HepG2 (cell line): ENCODE measurements around the gene ANKRD65. TPM values are rescaled to one million over a fixed set of nuclear protein-coding genes. Genes with fewer than 3 reads are reported as not detected.

Experiments used
- ADNP ChIP-seq: sonication (generic); formaldehyde crosslinking; IDR thresholded peaks from 2 replicates; pipeline ENCODE4 v1.4.0; 2020; ENCODE audit warnings: missing genetic modification reagents
- AGO2 ChIP-seq: fragments of 200-400 bp; formaldehyde crosslinking; optimal IDR thresholded peaks from 2 replicates; pipeline ENCODE3; 2017; ENCODE audit warnings: mild to moderate bottlenecking, low read depth, low read length, moderate library complexity
- ATRX ChIP-seq: sonication (generic); formaldehyde crosslinking; IDR thresholded peaks from 2 replicates; pipeline ENCODE4 v1.4.0; 2020; ENCODE audit warnings: missing genetic modification reagents, borderline replicate concordance
- CHD2 ChIP-seq: IDR thresholded peaks from 2 replicates; pipeline ENCODE4 v1.6.1; 2011; ENCODE audit warnings: low read depth, low read length, improper control_type of control experiment
- GTF3A ChIP-seq: sonication (generic); formaldehyde crosslinking; conservative IDR thresholded peaks from 2 replicates; pipeline ENCODE4 v1.4.0; 2020; ENCODE audit warnings: mild to moderate bottlenecking, missing genetic modification reagents
- IRF2 ChIP-seq: IDR thresholded peaks from 2 replicates; pipeline ENCODE4 v1.6.1; 2018; ENCODE audit warnings: missing genetic modification reagents, missing compliant biosample characterization
- JDP2 ChIP-seq: sonication (generic); formaldehyde crosslinking; IDR thresholded peaks from 2 replicates; pipeline ENCODE4 v1.8.1; 2022; ENCODE audit warnings: missing genetic modification reagents, borderline replicate concordance
- KAT8 ChIP-seq: IDR thresholded peaks from 2 replicates; pipeline ENCODE4 v1.6.1; 2016; ENCODE audit warnings: missing genetic modification reagents, missing compliant biosample characterization
- SOX6 ChIP-seq, 2 experiments: fragments of 450-650 bp in 1 of 2; sonication (generic) in 1 of 2; formaldehyde crosslinking in 1 of 2; IDR thresholded peaks; 2 replicates each; pipeline versions ENCODE4 v1.4.0 to v1.6.1; 2017 to 2020; ENCODE audit warnings: antibody characterized with exemption in 1 of 2, mild to moderate bottlenecking in 1 of 2, missing genetic modification reagents in 1 of 2
- SP4 ChIP-seq: sonication (generic); formaldehyde crosslinking; IDR thresholded peaks from 2 replicates; pipeline ENCODE4 v1.8.1; 2023; ENCODE audit warnings: mild to moderate bottlenecking, missing genetic modification reagents
- TAF1 ChIP-seq: sonication (generic); formaldehyde crosslinking; IDR thresholded peaks from 2 replicates; pipeline ENCODE4 v1.4.0; 2020; ENCODE audit warnings: missing genetic modification reagents
- TARDBP ChIP-seq: sonication (generic); formaldehyde crosslinking; IDR thresholded peaks from 2 replicates; pipeline ENCODE4 v1.8.0; 2022; ENCODE audit warnings: mild to moderate bottlenecking, missing genetic modification reagents
- WIZ ChIP-seq: sonication (generic); formaldehyde crosslinking; IDR thresholded peaks from 2 replicates; pipeline ENCODE4 v1.5.1; 2020; ENCODE audit warnings: mild to moderate bottlenecking, missing genetic modification reagents
- ZFP41 ChIP-seq: sonication (generic); formaldehyde crosslinking; IDR thresholded peaks from 2 replicates; pipeline ENCODE4 v1.4.0; 2020; ENCODE audit warnings: mild to moderate bottlenecking, missing genetic modification reagents, borderline replicate concordance
- ZFP62 ChIP-seq: sonication (generic); formaldehyde crosslinking; IDR thresholded peaks from 2 replicates; pipeline ENCODE4 v1.4.0; 2020; ENCODE audit warnings: missing genetic modification reagents
- ZNF230 ChIP-seq: sonication (generic); formaldehyde crosslinking; IDR thresholded peaks from 2 replicates; pipeline ENCODE4 v1.4.0; 2020; ENCODE audit warnings: mild to moderate bottlenecking, missing genetic modification reagents
- ZNF264 ChIP-seq: sonication (generic); formaldehyde crosslinking; IDR thresholded peaks from 2 replicates; pipeline ENCODE4 v1.4.0; 2020; ENCODE audit warnings: missing genetic modification reagents
- ZNF274 ChIP-seq: sonication (generic); formaldehyde crosslinking; IDR thresholded peaks from 2 replicates; pipeline ENCODE4 v1.5.1; 2020; ENCODE audit warnings: mild to moderate bottlenecking, missing genetic modification reagents
- ZNF747 ChIP-seq: sonication (generic); formaldehyde crosslinking; IDR thresholded peaks from 2 replicates; pipeline ENCODE4 v1.8.1; 2023; ENCODE audit warnings: missing genetic modification reagents, mild to moderate bottlenecking, borderline replicate concordance
- ZNF792 ChIP-seq: IDR thresholded peaks from 2 replicates; pipeline ENCODE4 v1.6.1; 2016
- ZSCAN25 ChIP-seq: sonication (generic); formaldehyde crosslinking; IDR thresholded peaks from 2 replicates; pipeline ENCODE4 v1.8.0; 2022; ENCODE audit warnings: mild to moderate bottlenecking, missing genetic modification reagents
- polyA plus RNA-seq, 8 experiments: library from polyadenylated mRNA; depleted of rRNA in 3 of 8; stranded (reverse) in 7 of 8; unstranded in 1 of 8; fragments of >200 nt; fragmentation: Illumina TruSeq in 4 of 8; extraction: Trizol in 4 of 8; gene quantifications; 2 replicates each; pipeline versions ENCODE4 v1.2.1 to v1.2.3, GENCODE V29; 2011 to 2016; ENCODE audit warnings: low read depth in 4 of 8, missing spikeins in 1 of 8, mixed read lengths in 1 of 8; ENCODE audit not compliant: insufficient read depth in 1 of 8
- total RNA-seq, 5 experiments: library from RNA; depleted of rRNA; stranded (reverse); fragments of >200 nt; fragmentation: Illumina TruSeq; extraction: Trizol; gene quantifications; 2 replicates each; pipeline ENCODE4 v1.2.3, GENCODE V29; 2016; ENCODE audit warnings: low read depth in 1 of 5
- TF ChIP-seq, protein P1 (sequence below): sonication (generic); formaldehyde crosslinking; IDR thresholded peaks from 2 replicates; pipeline ENCODE4 v1.8.0; 2022; ENCODE audit warnings: missing genetic modification reagents, mild to moderate bottlenecking, moderate library complexity, borderline replicate concordance
- TF ChIP-seq, protein P2 (sequence below): sonication (generic); formaldehyde crosslinking; IDR thresholded peaks from 2 replicates; pipeline ENCODE4 v1.5.0; 2020; ENCODE audit warnings: mild to moderate bottlenecking, missing genetic modification reagents
- TF ChIP-seq, protein P3 (sequence below): sonication (generic); formaldehyde crosslinking; IDR thresholded peaks from 2 replicates; pipeline ENCODE4 v1.4.0; 2020; ENCODE audit warnings: mild to moderate bottlenecking, missing genetic modification reagents
- TF ChIP-seq, protein P4 (sequence below): sonication (generic); formaldehyde crosslinking; IDR thresholded peaks from 2 replicates; pipeline ENCODE4 v1.5.0; 2020; ENCODE audit warnings: mild to moderate bottlenecking, missing genetic modification reagents, borderline replicate concordance

Gene ANKRD65
- total and polyA plus RNA-seq, 2 of the 13 experiments (the other 11 are each of a cell fraction or from before 2014, with no cell fraction given): 12.1 to 30.1 TPM

DNA sequence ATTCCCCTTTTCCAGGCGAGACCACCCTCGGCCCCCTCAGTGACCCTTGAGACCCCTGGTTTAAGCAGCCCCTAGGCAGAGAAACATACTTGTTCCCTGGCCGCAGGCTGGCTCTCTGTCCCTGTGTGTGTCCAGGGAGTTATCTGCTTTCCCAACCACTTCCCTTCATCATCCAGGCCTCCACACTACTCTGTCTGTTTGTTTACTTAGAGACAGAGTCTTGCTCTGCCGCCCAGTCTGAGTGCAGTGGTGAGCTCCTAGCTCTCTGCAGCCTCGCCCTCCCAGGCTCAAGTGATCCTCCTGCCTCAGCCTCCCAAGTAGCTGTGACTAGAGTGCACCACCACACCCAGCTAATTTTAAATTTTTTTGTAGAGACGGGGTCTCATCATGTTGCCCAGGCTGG is 8.6 kb upstream of the ANKRD65 start (continued):
- TF ChIP-seq, protein P1, sequence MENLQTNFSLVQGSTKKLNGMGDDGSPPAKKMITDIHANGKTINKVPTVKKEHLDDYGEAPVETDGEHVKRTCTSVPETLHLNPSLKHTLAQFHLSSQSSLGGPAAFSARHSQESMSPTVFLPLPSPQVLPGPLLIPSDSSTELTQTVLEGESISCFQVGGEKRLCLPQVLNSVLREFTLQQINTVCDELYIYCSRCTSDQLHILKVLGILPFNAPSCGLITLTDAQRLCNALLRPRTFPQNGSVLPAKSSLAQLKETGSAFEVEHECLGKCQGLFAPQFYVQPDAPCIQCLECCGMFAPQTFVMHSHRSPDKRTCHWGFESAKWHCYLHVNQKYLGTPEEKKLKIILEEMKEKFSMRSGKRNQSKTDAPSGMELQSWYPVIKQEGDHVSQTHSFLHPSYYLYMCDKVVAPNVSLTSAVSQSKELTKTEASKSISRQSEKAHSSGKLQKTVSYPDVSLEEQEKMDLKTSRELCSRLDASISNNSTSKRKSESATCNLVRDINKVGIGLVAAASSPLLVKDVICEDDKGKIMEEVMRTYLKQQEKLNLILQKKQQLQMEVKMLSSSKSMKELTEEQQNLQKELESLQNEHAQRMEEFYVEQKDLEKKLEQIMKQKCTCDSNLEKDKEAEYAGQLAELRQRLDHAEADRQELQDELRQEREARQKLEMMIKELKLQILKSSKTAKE (CRISPR knock-in tag): no peak
- TF ChIP-seq SP4 (no peak), ZSCAN25 (peak; percentile 83), ZNF264 (CRISPR knock-in tag) (no peak; the same call in 1 of the 2 replicates), ZNF792 (CRISPR knock-in tag) (no peak), ATRX (CRISPR knock-in tag) (no peak), IRF2 (CRISPR knock-in tag) (no peak), AGO2 (no peak), SOX6 (IDR thresholded peaks at IDR 0.05) (no peak), SOX6 (CRISPR knock-in tag; IDR thresholded peaks at IDR 0.05) (no peak), TAF1 (CRISPR knock-in tag) (peak; percentile 7; the same call in 1 of the 2 replicates), ZNF230 (no peak), TARDBP (CRISPR knock-in tag) (peak; percentile 55; the same call in 1 of the 2 replicates), ZNF274 (CRISPR knock-in tag) (0 out of 2 replicates have a peak, but pooled peaks have one; percentile 1), ADNP (peak; percentile 87; the same call in 1 of the 2 replicates), ZFP62 (no peak), ZFP41 (CRISPR knock-in tag) (no peak), ZNF747 (CRISPR knock-in tag) (no peak), CHD2 (no peak), WIZ (no peak), GTF3A (CRISPR knock-in tag) (no peak), JDP2 (CRISPR knock-in tag) (no peak), KAT8 (CRISPR knock-in tag) (peak; percentile 15; the same call in 1 of the 2 replicates)
- TF ChIP-seq, protein P2, sequence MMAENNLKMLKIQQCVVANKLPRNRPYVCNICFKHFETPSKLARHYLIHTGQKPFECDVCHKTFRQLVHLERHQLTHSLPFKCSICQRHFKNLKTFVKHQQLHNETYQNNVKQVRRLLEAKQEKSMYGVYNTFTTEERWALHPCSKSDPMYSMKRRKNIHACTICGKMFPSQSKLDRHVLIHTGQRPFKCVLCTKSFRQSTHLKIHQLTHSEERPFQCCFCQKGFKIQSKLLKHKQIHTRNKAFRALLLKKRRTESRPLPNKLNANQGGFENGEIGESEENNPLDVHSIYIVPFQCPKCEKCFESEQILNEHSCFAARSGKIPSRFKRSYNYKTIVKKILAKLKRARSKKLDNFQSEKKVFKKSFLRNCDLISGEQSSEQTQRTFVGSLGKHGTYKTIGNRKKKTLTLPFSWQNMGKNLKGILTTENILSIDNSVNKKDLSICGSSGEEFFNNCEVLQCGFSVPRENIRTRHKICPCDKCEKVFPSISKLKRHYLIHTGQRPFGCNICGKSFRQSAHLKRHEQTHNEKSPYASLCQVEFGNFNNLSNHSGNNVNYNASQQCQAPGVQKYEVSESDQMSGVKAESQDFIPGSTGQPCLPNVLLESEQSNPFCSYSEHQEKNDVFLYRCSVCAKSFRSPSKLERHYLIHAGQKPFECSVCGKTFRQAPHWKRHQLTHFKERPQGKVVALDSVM: peak; percentile 100
- TF ChIP-seq, protein P3, sequence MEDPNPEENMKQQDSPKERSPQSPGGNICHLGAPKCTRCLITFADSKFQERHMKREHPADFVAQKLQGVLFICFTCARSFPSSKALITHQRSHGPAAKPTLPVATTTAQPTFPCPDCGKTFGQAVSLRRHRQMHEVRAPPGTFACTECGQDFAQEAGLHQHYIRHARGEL (CRISPR knock-in tag): no peak
- TF ChIP-seq, protein P4, sequence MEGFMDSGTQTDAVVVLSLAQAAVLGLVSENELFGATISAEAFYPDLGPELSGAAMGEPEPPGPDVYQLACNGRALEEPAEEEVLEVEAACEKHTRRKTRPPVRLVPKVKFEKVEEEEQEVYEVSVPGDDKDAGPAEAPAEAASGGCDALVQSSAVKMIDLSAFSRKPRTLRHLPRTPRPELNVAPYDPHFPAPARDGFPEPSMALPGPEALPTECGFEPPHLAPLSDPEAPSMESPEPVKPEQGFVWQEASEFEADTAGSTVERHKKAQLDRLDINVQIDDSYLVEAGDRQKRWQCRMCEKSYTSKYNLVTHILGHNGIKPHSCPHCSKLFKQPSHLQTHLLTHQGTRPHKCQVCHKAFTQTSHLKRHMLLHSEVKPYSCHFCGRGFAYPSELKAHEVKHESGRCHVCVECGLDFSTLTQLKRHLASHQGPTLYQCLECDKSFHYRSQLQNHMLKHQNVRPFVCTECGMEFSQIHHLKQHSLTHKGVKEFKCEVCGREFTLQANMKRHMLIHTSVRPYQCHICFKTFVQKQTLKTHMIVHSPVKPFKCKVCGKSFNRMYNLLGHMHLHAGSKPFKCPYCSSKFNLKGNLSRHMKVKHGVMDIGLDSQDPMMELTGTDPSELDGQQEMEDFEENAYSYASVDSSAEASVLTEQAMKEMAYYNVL: no peak
